Activated CD8-positive, alpha-beta T cell treated with anti-CD3 and anti-CD28 coated beads for 36 hours (primary cell): ENCODE results near the gene CMAS. TPM values are rescaled to one million over a fixed set of nuclear protein-coding genes. Genes with fewer than 3 reads are reported as not detected.

Source experiments
- ATAC-seq: fragments of 200-7000 bp; cut with Tn5 transposase; one replicate; pipeline ENCODE4 v1.10.0; 2021; ENCODE audit warnings: mild to moderate bottlenecking, moderate library complexity
- CTCF ChIA-PET: fragments of 350-600 bp; sonication (Branson Sonifier 250); formaldehyde crosslinking; loops from one replicate; lab custom pipeline; 2021; ENCODE audit warnings: antibody characterized with exemption; lab: Charles Lee
- POLR2A ChIA-PET: fragments of 350-600 bp; sonication (Branson Sonifier 250); formaldehyde crosslinking; loops from one replicate; lab custom pipeline; 2021; ENCODE audit warnings: antibody characterized with exemption; lab: Charles Lee
- DNase-seq: peaks from one replicate; pipeline ENCODE4 v3.0.0-alpha.2; 2020
- H3K27ac Mint-ChIP-seq: one replicate; pipeline ENCODE4 v1.8.0; 2021; ENCODE audit warnings: mild to moderate bottlenecking, mixed read lengths
- H3K27me3 Mint-ChIP-seq: one replicate; pipeline ENCODE4 v1.8.0; 2021; ENCODE audit warnings: mixed read lengths
- H3K36me3 Mint-ChIP-seq: one replicate; pipeline ENCODE4 v1.8.0; 2021; ENCODE audit warnings: low read depth, mixed read lengths
- H3K4me1 Mint-ChIP-seq: one replicate; pipeline ENCODE4 v1.8.0; 2021; ENCODE audit warnings: low read depth, mixed read lengths
- H3K4me3 Mint-ChIP-seq: one replicate; pipeline ENCODE4 v1.8.0; 2021; ENCODE audit warnings: mild to moderate bottlenecking, moderate library complexity, mixed read lengths
- H3K9me3 Mint-ChIP-seq: one replicate; pipeline ENCODE4 v1.8.0; 2021; ENCODE audit warnings: mixed read lengths
- intact Hi-C: fragments of 100-400 bp; cut with micrococcal nuclease; formaldehyde crosslinking; loops from one replicate; pipeline ENCODE4 v1.10.0; 2022
- total RNA-seq, 2 experiments: library from RNA; stranded (reverse); gene quantifications; one replicate each; pipeline ENCODE4 v1.2.3, GENCODE V29; 2021
- TF ChIP-seq, protein P1 (sequence below): fragments of 200-600 bp; IDR thresholded peaks from one replicate; pipeline ENCODE4 v1.8.0; 2022; ENCODE audit warnings: antibody characterized with exemption, mild to moderate bottlenecking

CMAS gene
- total RNA-seq, 2 experiments from 2014 or later: 33.8 to 35.6 TPM

DNA sequence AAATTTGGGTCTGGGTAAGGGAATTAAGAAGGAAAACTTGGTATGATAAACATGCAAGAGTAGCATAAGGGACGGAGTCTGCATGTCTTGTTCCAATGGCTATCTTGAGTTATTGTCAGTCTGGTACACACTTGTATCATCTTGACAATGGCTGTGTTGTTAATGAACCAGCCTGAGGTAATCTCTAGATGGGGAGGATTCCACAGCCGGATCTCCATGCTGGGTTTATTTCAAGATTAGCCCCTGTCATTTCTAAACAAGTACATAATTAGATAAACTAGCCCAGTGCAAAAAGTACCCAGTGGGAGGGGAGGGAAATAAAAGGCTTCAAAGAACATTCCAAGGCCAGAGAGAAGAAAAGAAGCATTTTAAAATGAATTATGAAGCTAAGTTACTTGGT is 16.5 kb upstream of the CMAS start:
- CTCF ChIA-PET: no interaction called here
- ATAC-seq: no peak
- TF ChIP-seq, protein P1, sequence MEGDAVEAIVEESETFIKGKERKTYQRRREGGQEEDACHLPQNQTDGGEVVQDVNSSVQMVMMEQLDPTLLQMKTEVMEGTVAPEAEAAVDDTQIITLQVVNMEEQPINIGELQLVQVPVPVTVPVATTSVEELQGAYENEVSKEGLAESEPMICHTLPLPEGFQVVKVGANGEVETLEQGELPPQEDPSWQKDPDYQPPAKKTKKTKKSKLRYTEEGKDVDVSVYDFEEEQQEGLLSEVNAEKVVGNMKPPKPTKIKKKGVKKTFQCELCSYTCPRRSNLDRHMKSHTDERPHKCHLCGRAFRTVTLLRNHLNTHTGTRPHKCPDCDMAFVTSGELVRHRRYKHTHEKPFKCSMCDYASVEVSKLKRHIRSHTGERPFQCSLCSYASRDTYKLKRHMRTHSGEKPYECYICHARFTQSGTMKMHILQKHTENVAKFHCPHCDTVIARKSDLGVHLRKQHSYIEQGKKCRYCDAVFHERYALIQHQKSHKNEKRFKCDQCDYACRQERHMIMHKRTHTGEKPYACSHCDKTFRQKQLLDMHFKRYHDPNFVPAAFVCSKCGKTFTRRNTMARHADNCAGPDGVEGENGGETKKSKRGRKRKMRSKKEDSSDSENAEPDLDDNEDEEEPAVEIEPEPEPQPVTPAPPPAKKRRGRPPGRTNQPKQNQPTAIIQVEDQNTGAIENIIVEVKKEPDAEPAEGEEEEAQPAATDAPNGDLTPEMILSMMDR: no peak
- H3K9me3 Mint-ChIP-seq: no peaks in the 10 kb centered on the region
- intact Hi-C loops: no loop called here
- no peak for DNase-seq
- H3K27ac Mint-ChIP-seq: no peak overlapping the region
- no peaks in the 10 kb centered on the region for H3K27me3 Mint-ChIP-seq
- POLR2A ChIA-PET: no interaction called here
- H3K4me1 Mint-ChIP-seq: peaks cover under 1% of the 10 kb centered on the region
- no peaks in the 10 kb centered on the region for H3K36me3 Mint-ChIP-seq
- no peak overlapping the region for H3K4me3 Mint-ChIP-seq

DNA sequence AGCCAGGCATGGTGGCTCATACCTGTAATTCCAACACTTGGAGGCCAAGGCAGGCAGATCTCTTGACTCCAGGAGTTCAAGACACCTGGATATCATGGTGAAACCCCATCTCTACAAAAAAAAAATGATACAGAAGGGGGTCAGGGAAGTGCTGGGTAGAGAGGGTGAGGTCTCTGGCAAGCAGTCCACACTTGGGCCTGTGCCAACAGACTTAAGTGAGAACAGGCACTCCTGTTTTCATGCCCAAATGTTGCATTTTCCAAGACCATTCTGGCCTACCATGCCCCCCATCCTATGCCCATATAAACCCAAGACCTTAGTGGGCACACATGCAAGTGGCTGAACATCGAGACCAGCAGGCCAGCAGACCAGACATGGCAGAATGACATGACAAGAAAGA is 16.0 kb upstream of the CMAS start:
- Mint-ChIP-seq H3K27ac (no peak overlapping the region), H3K9me3 (no peaks in the 10 kb centered on the region), H3K4me1 (peaks cover 4% of the 10 kb centered on the region), H3K4me3 (no peak overlapping the region), H3K36me3 (no peaks in the 10 kb centered on the region), H3K27me3 (no peaks in the 10 kb centered on the region)
- CTCF ChIA-PET: no interaction called here
- intact Hi-C loops: no loop called here
- ATAC-seq (no peak), DNase-seq (no peak)
- TF ChIP-seq, protein P1: no peak
- POLR2A ChIA-PET: no interaction called here

DNA sequence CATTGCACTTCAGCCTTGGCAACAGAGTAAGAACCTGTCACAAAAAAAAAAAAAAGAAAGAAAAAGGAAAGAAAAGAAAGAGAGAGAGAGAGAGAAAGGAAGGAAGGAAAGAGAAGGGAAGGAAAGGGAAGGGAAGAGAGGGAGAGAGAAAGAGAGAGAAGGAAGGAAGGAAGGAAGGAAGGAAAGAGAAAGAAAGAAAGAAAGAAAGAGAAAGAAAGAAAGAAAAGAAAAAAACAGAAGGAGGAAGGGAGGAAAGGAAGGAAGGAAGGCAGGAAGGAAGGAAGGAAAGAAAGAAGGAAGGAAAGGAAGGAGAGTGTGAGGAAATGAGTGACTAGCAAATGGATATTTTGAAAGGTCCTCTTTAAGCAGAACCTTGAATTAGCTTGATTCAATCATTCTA is 13.3 kb upstream of the CMAS start:
- Mint-ChIP-seq H3K4me1 (peaks cover 4% of the 10 kb centered on the region), H3K27ac (no peak overlapping the region), H3K27me3 (no peaks in the 10 kb centered on the region), H3K4me3 (no peak overlapping the region), H3K9me3 (no peaks in the 10 kb centered on the region), H3K36me3 (no peaks in the 10 kb centered on the region)
- DNase-seq: no peak
- no peak for ATAC-seq
- POLR2A ChIA-PET: no interaction called here
- intact Hi-C loops: no loop called here
- TF ChIP-seq, protein P1: no peak
- CTCF ChIA-PET: interaction anchor here (0.9 kb wide), 1 partner anchor 10 kb away, joined by 3 read pairs; no protein-coding TSS in a partner anchor

DNA sequence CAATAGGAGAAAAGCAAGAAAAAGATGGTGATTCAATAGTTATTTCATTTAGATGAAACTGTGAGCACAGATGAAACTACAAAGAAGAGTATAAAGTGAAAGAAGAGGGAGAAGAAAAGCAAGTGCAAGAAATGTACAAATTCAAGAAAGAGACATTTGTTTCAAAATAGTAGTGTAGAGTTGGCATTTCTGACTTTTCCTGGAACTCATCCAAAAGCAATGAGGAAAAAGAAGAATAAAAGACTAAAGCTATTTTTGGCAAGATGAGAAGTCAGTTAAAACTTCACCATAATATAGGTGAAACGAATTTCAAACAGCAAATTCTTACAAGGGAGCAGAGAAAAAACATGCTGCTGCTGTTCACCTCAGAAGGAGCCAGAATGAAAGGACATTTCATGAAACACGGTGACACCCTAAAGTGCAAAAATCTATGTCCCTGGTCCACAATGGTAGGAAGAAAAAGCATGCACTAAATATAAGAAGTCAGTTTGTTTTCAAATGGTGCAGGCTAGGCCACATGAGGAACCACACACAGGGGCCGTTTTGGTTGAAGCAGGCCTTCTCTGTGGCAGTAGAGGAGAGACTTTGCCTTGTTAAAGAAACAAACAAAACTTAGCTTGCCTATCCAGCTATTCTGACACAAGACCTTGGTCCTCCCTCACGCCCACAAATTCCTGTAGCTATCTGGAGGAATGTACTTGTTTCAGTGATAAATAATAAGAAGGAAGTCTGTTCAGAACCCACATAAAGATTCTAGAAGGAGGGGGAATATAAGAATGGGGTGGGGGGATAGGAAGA is 11.1 kb upstream of the CMAS start:
- DNase-seq (no peak), ATAC-seq (no peak)
- intact Hi-C loops: no loop called here
- H3K4me3 Mint-ChIP-seq: no peak overlapping the region
- H3K27me3 Mint-ChIP-seq: no peaks in the 10 kb centered on the region
- H3K27ac Mint-ChIP-seq: no peak overlapping the region
- CTCF ChIA-PET: interaction anchor here (0.9 to 1.3 kb wide), 3 partner anchors 9 to 408 kb away, joined by 3 read pairs; no protein-coding TSS in a partner anchor
- peaks cover 4% of the 10 kb centered on the region for H3K4me1 Mint-ChIP-seq
- no peaks in the 10 kb centered on the region for H3K36me3 Mint-ChIP-seq
- no peaks in the 10 kb centered on the region for H3K9me3 Mint-ChIP-seq
- POLR2A ChIA-PET: no interaction called here
- TF ChIP-seq, protein P1: no peak

DNA sequence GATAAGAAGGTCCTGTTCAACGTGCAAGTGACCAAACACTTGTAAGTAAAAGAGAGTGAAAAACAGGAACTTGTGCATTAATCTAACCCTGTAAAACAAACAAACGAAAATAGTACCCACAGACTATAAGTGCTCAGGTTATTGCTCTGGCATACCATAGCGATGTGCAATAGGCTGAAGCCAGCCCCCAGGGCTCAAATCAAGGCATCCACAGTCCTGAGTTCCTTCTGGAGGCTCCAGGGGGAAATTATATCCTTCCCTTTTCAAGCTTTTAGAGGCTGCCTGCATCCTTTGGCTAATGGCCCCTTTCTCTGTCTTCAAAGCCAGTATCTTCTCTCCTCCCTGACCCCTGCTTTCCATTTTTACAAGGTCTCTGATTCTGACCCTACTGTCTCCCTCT is 8.1 kb upstream of the CMAS start:
- Mint-ChIP-seq H3K4me3 (no peak overlapping the region), H3K27me3 (no peaks in the 10 kb centered on the region), H3K36me3 (no peaks in the 10 kb centered on the region), H3K4me1 (peaks cover 5% of the 10 kb centered on the region), H3K27ac (no peak overlapping the region), H3K9me3 (no peaks in the 10 kb centered on the region)
- intact Hi-C loops: no loop called here
- no peak for ATAC-seq
- no peak for DNase-seq
- POLR2A ChIA-PET: no interaction called here
- TF ChIP-seq, protein P1: no peak
- CTCF ChIA-PET: no interaction called here
